Dendritic cell treated with granulocyte-macrophage colony-stimulating factor and Interleukin-4, amounts not matched to agents 40 ng/mL and 50 ng/mL, for 4 days (primary cell): ENCODE results near the gene ABCC1.
A peak's percentile ranks its signal among the peaks of the same experiment; 100 is the strongest.
"Not testable (repeated sequence)": the region's sequence is repeated elsewhere in the genome, so short reads cannot be mapped to it uniquely, and the experiment has no call there.

ENCODE experiments used
- H3K27ac Mint-ChIP-seq: one replicate; pipeline ENCODE4 v1.8.0; 2022; ENCODE audit warnings: mild to moderate bottlenecking, mixed read lengths
- H3K27me3 Mint-ChIP-seq: one replicate; pipeline ENCODE4 v1.8.0; 2022; ENCODE audit warnings: mild to moderate bottlenecking, mixed read lengths
- H3K36me3 Mint-ChIP-seq: one replicate; pipeline ENCODE4 v1.8.0; 2022; ENCODE audit warnings: low read depth, mixed read lengths
- H3K4me1 Mint-ChIP-seq: one replicate; pipeline ENCODE4 v1.8.0; 2022; ENCODE audit warnings: low read depth, mixed read lengths
- H3K4me3 Mint-ChIP-seq: one replicate; pipeline ENCODE4 v1.8.0; 2022; ENCODE audit warnings: mild to moderate bottlenecking, moderate library complexity, mixed read lengths
- H3K9me3 Mint-ChIP-seq: one replicate; pipeline ENCODE4 v1.8.0; 2022; ENCODE audit warnings: mixed read lengths
- intact Hi-C: fragments of 100-400 bp; cut with micrococcal nuclease; formaldehyde crosslinking; loops from one replicate; pipeline ENCODE4 v1.15.0; 2022

ABCC1 gene

GRCh38 chr16:15952265-15952711, 2.9 kb downstream of the ABCC1 start:
- Mint-ChIP-seq H3K4me1 (peaks cover 71% of the 10 kb centered on the region), H3K36me3 (peaks cover 20% of the 10 kb centered on the region), H3K4me3 (peak overlapping the region; percentile 34), H3K27ac (peak overlapping the region; percentile 80), H3K9me3 (no peaks in the 10 kb centered on the region), H3K27me3 (no peaks in the 10 kb centered on the region)
- intact Hi-C loops: loop anchor here (5.0 kb wide), 2 partner anchors 35 to 65 kb away; partner anchors contain the start of gene CEP20

- Mint-ChIP-seq H3K4me1 (peaks cover 73% of the 10 kb centered on the region), H3K4me3 (peak overlapping the region; percentile 2), H3K27me3 (no peaks in the 10 kb centered on the region), H3K9me3 (no peaks in the 10 kb centered on the region), H3K36me3 (peaks cover 20% of the 10 kb centered on the region), H3K27ac (peak overlapping the region; percentile 86)
- intact Hi-C loops: loop anchor here (5.0 kb wide), 2 partner anchors 34 to 66 kb away; partner anchors contain the start of gene CEP20
Measured at GRCh38 chr16:15953477-15953876, 4.1 kb downstream of the ABCC1 start.

DNA sequence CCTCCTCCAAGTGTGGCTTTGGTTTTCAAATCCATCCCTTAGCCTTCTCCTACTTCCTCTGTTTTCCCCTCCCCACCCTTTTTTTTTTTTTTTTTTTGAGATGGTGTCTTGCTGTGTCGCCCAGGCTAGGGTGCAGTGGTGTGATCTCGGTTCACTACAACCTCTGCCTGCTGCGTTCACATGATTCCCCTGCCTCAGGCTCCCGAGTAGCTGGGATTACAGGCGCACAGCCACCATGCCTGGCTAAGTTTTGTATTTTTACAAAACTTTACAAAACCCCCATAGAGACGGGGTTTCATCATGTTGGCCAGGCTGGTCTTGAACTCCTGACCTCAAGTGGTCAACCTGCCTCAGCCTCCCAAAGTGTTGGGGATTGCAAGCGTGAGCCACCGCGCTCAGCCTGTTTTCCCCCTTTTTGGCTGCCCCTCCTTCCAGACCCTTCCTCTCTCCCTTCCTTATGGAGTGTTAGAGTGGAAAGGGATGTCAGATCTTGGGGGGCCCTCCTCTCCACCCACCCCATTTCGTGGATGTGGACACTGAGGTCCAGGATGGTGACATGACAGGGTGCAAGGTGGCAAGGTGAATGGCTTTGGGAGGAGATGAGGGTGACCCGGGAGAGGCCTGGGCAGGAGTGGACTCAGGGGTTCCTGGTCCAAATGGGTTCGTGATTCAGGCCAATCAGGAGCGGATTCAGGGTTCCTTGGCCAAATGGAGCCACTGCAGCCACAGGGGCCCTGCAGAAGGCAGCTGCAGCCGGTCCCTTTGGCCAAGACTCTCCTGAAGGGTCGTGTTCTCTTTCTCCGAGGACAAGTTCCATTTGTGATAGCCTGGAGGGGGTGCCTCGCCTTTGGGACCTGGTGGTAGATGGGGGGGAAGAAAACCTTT, 4.8 kb downstream of the ABCC1 start:
- Mint-ChIP-seq H3K9me3 (no peaks in the 10 kb centered on the region), H3K36me3 (peaks cover 20% of the 10 kb centered on the region), H3K27ac (peak overlapping the region; percentile 86), H3K27me3 (no peaks in the 10 kb centered on the region), H3K4me3 (peak overlapping the region; percentile 49), H3K4me1 (peaks cover 74% of the 10 kb centered on the region)
- intact Hi-C loops: loop anchor here (5.0 kb wide), 2 partner anchors 33 to 67 kb away; partner anchors contain the start of gene CEP20

DNA sequence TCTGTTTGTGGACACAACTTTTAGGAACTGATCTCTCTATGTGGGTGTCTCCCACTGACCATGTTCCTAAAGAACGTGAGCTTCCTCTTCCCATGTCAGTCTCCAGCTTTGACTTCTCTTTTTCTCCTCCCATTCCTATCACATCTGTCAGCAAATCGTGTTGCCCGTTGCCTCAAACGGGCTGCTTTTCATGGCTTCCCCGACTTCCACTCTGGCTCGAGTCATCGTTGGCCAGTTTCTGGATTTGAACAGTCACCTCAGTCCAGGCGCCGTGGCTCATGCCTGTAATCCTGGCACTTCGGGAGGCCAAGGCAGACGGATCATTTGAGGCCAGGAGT, 5.4 kb downstream of the ABCC1 start:
- Mint-ChIP-seq H3K27ac (peak overlapping the region; percentile 86), H3K27me3 (no peaks in the 10 kb centered on the region), H3K4me3 (peak overlapping the region; percentile 18), H3K4me1 (peaks cover 81% of the 10 kb centered on the region), H3K36me3 (peaks cover 20% of the 10 kb centered on the region), H3K9me3 (no peaks in the 10 kb centered on the region)
- intact Hi-C loops: loop anchor here (5.0 kb wide), 3 partner anchors 33 to 67 kb away; partner anchors contain the start of gene CEP20

GRCh38 chr16:15955425-15955824, 6.0 kb downstream of the ABCC1 start:
- H3K4me1 Mint-ChIP-seq: peaks cover 87% of the 10 kb centered on the region
- peaks cover 19% of the 10 kb centered on the region for H3K36me3 Mint-ChIP-seq
- H3K9me3 Mint-ChIP-seq: no peaks in the 10 kb centered on the region
- H3K27ac Mint-ChIP-seq: peak overlapping the region; percentile 86
- no peaks in the 10 kb centered on the region for H3K27me3 Mint-ChIP-seq
- intact Hi-C loops: loop anchor here (5.0 kb wide), 1 partner anchor 52 kb away; no protein-coding TSS in a partner anchor
- no peak overlapping the region for H3K4me3 Mint-ChIP-seq

- Mint-ChIP-seq H3K36me3 (peaks cover 15% of the 10 kb centered on the region), H3K27ac (peak overlapping the region; percentile 86), H3K4me1 (peaks cover 88% of the 10 kb centered on the region)
- H3K27me3 Mint-ChIP-seq, H3K9me3 Mint-ChIP-seq, H3K4me3 Mint-ChIP-seq: not testable (repeated sequence)
- intact Hi-C loops: loop anchor here (5.0 kb wide), 1 partner anchor 51 kb away; no protein-coding TSS in a partner anchor
Measured at GRCh38 chr16:15956106-15956505, 6.7 kb downstream of the ABCC1 start.

DNA sequence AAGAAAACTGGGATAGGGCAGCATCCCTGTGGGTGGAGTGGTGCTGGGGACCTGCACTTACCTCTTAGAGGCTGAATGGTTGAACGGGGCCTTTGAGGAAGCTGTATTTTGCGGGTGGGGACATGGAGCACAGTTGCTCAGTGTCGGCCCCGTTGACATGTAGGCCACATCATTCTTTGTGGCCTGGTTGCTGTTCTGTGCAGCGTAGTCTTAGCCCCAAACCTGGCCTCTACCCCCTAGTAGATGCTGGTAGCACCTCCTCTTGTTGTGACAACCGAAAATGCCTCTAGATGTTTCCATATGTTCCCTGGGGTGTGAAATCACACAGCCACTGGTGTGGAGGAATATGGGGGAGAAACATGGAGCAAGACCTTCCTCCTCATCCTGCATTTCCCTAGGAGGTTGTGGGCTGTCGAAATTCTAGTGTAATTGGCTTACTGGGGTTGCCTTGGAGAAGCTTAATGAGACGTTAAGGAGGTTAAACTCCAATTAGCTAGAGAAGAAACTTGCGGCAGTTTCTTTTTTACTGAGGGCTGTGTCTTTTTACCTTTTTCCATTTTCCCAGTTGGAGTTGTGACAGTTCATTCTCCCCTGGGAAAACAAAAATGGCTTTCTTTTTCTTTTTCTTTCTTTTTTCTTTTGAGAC, 9.4 kb downstream of the ABCC1 start:
- intact Hi-C loops: loop anchor here (5.0 kb wide), 1 partner anchor 48 kb away; no protein-coding TSS in a partner anchor

DNA sequence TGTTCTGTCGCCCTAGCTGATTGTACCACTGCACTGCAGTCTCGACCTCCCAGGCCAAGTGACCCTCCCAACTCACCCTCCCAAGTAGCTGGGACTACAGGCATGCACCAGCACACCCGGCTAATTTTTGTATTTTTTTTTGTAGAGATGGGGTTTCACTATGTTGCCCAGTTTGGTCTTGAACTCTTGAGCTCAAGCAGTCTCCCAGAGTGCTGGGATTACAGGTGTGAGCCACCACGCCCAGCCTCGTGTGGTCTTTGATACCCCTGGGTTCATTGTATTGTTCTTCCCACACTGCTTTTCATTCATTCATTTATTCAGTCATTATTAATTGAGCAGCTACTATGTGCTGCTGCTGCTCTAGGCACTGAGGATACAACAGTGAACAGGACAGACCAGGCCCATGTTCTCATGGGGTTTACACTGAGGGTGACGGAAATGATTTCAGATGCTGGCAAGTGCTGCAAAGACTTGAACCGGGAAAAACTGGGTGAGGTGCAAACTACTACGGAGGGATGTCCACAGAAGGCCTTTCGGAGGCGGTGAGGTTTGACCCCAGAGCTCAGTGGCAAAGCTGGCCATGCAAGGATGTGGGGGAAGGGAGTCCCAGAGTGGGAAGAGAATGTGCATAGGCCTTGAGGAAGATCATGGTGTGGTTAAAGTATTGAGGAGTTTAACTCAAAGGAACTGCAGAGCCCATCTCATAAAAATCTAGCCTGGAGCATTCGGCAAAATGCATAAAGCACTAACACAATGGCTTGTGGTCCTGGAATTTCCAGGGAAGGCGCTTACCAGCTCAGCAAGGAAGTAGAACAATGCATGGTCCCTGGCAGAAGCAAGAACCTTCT, 10.9 kb downstream of the ABCC1 start:
- intact Hi-C loops: no loop called here
- peaks cover 80% of the 10 kb centered on the region for H3K4me1 Mint-ChIP-seq
- no peaks in the 10 kb centered on the region for H3K27me3 Mint-ChIP-seq
- no peak overlapping the region for H3K4me3 Mint-ChIP-seq
- H3K36me3 Mint-ChIP-seq: peaks cover 40% of the 10 kb centered on the region
- peak overlapping the region; percentile 11 for H3K27ac Mint-ChIP-seq
- H3K9me3 Mint-ChIP-seq: peaks cover 12% of the 10 kb centered on the region

More for the DNA sequence above, 9.4 kb downstream of the ABCC1 start:
- peaks cover 38% of the 10 kb centered on the region for H3K36me3 Mint-ChIP-seq
- H3K27me3 Mint-ChIP-seq: no peaks in the 10 kb centered on the region
- H3K4me3 Mint-ChIP-seq: no peak overlapping the region
- H3K9me3 Mint-ChIP-seq: peaks cover 12% of the 10 kb centered on the region
- H3K4me1 Mint-ChIP-seq: peaks cover 86% of the 10 kb centered on the region
- H3K27ac Mint-ChIP-seq: no peak overlapping the region

- no peaks in the 10 kb centered on the region for H3K27me3 Mint-ChIP-seq
- H3K27ac Mint-ChIP-seq: no peak overlapping the region
- no peak overlapping the region for H3K4me3 Mint-ChIP-seq
- H3K36me3 Mint-ChIP-seq: peaks cover 36% of the 10 kb centered on the region
- peaks cover 78% of the 10 kb centered on the region for H3K4me1 Mint-ChIP-seq
- H3K9me3 Mint-ChIP-seq: peaks cover 12% of the 10 kb centered on the region
- intact Hi-C loops: no loop called here
Measured at GRCh38 chr16:15961060-15961511, 11.7 kb downstream of the ABCC1 start.

DNA sequence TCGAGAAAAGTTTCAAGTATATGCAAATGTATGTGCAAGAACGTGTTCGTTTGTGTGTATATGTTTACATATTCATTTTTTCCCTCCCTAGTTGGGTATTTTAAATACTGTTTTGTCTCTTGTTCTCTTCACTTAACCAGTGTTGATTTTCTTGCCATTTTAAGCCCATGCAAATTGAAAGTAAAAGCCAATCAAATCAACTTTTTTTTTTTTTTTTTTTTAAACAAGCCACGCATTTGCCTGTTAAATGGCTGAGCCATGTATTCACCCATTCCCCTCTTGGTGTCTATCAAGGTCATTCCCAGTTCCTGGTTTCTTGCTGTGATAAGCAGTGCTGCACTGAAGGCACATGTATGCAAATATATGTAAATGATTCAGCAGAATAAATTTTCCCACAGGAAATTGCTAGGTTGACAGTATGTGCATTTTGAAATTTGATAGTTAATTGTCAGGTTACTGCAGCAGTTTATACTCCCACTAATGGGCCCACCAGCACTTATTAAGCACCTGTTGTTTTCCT, 12.2 kb downstream of the ABCC1 start:
- Mint-ChIP-seq H3K36me3 (peaks cover 37% of the 10 kb centered on the region), H3K4me3 (no peak overlapping the region), H3K9me3 (peaks cover 12% of the 10 kb centered on the region), H3K4me1 (peaks cover 73% of the 10 kb centered on the region), H3K27ac (no peak overlapping the region), H3K27me3 (no peaks in the 10 kb centered on the region)
- intact Hi-C loops: no loop called here

DNA sequence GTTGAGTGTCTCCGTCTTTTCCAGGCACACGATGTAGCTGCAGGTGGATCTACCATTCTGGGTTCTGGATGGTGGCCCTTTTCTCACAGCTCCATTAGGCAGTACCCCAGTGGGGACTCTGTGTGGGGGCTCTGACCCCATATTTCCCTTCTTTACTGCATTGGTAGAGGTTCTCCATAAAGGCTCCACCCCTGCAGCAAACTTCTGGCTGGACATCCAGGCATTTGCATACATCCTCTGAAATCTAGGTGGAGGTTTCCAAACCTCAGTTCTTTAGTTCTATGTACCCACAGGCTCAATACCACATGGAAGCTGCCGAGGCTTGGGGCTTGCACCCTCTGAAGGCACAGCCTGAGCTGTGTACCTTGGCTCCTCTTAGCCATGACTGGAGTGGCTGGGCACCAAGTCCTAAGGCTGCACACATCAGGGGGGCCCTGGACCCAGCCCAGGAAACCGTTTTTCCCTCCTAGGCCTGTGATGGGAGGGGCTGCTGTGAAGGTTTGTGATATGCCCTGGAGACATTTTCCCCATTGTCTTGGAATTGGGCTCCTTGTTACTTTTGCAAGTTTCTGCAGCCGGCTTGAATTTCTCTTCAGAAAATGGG, 14.0 kb downstream of the ABCC1 start:
- Mint-ChIP-seq H3K27me3 (no peaks in the 10 kb centered on the region), H3K36me3 (peaks cover 43% of the 10 kb centered on the region), H3K4me1 (peaks cover 72% of the 10 kb centered on the region), H3K27ac (no peak overlapping the region), H3K4me3 (no peak overlapping the region), H3K9me3 (peaks cover 12% of the 10 kb centered on the region)
- intact Hi-C loops: no loop called here

DNA sequence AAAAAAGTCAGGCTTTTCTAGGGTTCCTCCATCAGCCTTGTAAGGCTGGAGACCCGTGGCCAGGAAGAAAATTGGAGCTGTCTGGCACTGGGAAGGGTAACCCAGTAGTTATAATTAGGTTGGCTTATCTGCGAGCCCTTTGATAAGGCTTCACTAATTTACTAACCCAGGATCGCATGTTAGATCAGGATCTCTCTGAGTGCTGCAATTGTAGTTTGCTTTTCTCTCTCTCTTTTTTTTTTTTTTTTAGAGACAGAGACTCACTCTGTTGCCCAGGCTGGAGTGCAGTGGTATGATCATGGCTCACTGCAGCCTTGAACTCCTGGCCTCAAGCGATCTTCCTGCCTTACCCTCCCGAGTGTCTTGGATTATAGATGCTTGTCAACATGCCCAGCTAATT, 17.0 kb downstream of the ABCC1 start:
- H3K36me3 Mint-ChIP-seq: peaks cover 57% of the 10 kb centered on the region
- no peaks in the 10 kb centered on the region for H3K27me3 Mint-ChIP-seq
- no peak overlapping the region for H3K27ac Mint-ChIP-seq
- intact Hi-C loops: no loop called here
- peaks cover 60% of the 10 kb centered on the region for H3K4me1 Mint-ChIP-seq
- peaks cover 31% of the 10 kb centered on the region for H3K9me3 Mint-ChIP-seq
- no peak overlapping the region for H3K4me3 Mint-ChIP-seq
